Measurements from ENCODE around the gene AKAP8L. TPM values are rescaled to one million over a fixed set of nuclear protein-coding genes. Genes with fewer than 3 reads are reported as not detected.

Gene AKAP8L
- polyA plus RNA-seq, 1 of the 3 experiments (the other 2 are of a cell fraction) = 44.7 TPM

DNA sequence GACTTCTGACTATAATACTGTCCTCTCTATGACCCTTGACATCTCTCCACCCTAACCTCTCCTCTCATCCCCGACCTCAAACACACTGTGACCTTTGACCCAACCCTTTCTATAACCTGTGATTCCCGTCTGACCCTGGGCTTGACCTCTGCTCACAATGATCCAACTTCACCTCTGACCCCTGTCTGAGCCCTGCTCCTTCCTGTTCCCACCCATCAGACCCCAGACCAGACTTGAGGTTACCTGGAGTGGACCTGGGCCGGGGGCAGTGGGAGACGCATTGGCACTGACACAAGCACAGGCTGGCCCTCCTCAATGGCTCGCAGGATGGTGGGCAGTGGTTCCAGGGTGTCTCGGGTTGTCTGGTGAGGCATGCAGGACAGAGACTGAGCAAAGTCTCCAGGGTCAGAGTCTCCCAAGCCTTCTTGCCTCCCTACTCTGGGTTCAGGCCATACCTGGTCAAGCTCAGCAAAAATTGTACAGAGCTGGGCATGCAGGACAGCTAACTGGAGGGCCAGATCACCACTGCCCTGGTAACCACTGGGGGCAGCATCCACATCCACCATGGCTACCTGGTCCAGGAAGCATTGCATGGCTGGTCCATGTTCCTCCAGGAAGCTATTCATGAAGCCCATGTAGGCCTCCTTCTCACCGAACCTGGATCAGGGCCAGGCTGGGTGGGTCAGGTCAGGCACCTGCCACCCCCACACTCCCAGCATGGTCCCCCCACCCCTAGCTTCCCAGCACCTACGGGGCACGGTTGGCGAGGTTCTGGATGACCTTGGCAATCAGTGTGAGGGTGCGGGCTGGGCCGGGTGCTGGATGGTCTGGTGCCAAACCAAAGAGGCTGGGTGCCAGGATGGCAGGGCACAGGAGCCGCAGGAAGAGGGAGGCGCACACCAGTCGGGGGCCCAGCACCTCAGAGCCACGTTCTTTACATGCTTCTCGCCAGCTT, 35.4 kb upstream of the AKAP8L start:
- Histone ChIP-seq H3K4me1 (ENCODE audit: control insufficient read depth in 1 of 2, insufficient read depth in 2 of 2, low read depth in 1 of 2, low read length in 1 of 2) (peaks cover 0 to 18% of the 10 kb centered on the region in 2 experiments; a peak in 2 of 4 replicates), H3K27me3 (ENCODE audit: insufficient read depth) (peaks cover 25% of the 10 kb centered on the region), H3K9me2 (no peaks in the 10 kb centered on the region), H3K9ac (no peak overlapping the region), H3K4me2 (no peak overlapping the region), H3K4me3 (ENCODE audit: low read depth in 2 of 2, low read length in 1 of 2) (no peak overlapping the region), H3K79me2 (ENCODE audit: insufficient read depth) (no peaks in the 10 kb centered on the region), H3F3A (replicated peaks; ENCODE audit: insufficient read depth) (peaks cover 22% of the 10 kb centered on the region), H3K9me3 (no peaks in the 10 kb centered on the region), H2AFZ (ENCODE audit: low read depth) (no peak overlapping the region), H4K20me1 (ENCODE audit: insufficient read depth) (no peaks in the 10 kb centered on the region), H3K27ac (ENCODE audit: low read depth in 2 of 2, low read length in 1 of 2) (no peak overlapping the region), H3K36me3 (replicated peaks in 1 of 2; ENCODE audit: control insufficient read depth in 1 of 2, insufficient read depth in 2 of 2, low read length in 1 of 2) (no peaks in the 10 kb centered on the region)
- POLR2A ChIA-PET = no interaction called here
- TF ChIP-seq ELF1 (IDR thresholded peaks at IDR 0.05) (no peak), NRF1 (IDR thresholded peaks at IDR 0.05; ENCODE audit: low read depth, low read length) (no peak), RXRA (IDR thresholded peaks at IDR 0.05; ENCODE audit: borderline replicate concordance, low read depth) (no peak), RFX5 (IDR thresholded peaks at IDR 0.05; ENCODE audit: low read length) (no peak)
- TF ChIP-seq, protein P1, sequence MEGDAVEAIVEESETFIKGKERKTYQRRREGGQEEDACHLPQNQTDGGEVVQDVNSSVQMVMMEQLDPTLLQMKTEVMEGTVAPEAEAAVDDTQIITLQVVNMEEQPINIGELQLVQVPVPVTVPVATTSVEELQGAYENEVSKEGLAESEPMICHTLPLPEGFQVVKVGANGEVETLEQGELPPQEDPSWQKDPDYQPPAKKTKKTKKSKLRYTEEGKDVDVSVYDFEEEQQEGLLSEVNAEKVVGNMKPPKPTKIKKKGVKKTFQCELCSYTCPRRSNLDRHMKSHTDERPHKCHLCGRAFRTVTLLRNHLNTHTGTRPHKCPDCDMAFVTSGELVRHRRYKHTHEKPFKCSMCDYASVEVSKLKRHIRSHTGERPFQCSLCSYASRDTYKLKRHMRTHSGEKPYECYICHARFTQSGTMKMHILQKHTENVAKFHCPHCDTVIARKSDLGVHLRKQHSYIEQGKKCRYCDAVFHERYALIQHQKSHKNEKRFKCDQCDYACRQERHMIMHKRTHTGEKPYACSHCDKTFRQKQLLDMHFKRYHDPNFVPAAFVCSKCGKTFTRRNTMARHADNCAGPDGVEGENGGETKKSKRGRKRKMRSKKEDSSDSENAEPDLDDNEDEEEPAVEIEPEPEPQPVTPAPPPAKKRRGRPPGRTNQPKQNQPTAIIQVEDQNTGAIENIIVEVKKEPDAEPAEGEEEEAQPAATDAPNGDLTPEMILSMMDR (IDR thresholded peaks at IDR 0.05) = peak; percentile 36; the same call in 1 of the 2 replicates
- DNase-seq = no peak
- WGBS (ENCODE audit: low lambda C conversion rate) = 83% methylated on average over 8 of the region's 17 CpGs
- CTCF ChIA-PET = interaction anchor here (0.6 to 2.3 kb wide), 4 partner anchors 19 to 279 kb away, joined by 3 to 8 read pairs (median 4); partner anchors contain the start of gene AKAP8L

GRCh38 chr19:15453091-15453578, 34.3 kb upstream of the AKAP8L start:
- Histone ChIP-seq H3K4me2 (peak overlapping the region; percentile 76), H3K27ac (ENCODE audit: low read depth in 2 of 2, low read length in 1 of 2) (no peak overlapping the region; a peak in 1 of 4 replicates), H3K4me3 (ENCODE audit: low read depth in 2 of 2, low read length in 1 of 2) (peak overlapping the region; percentile 45 to 60), H2AFZ (ENCODE audit: low read depth) (peak overlapping the region; percentile 82; the same call in 1 of the 2 replicates), H3K9me3 (no peaks in the 10 kb centered on the region), H3K4me1 (ENCODE audit: control insufficient read depth in 1 of 2, insufficient read depth in 2 of 2, low read depth in 1 of 2, low read length in 1 of 2) (peaks cover 0 to 24% of the 10 kb centered on the region in 2 experiments; a peak in 2 of 4 replicates), H3K79me2 (ENCODE audit: insufficient read depth) (no peaks in the 10 kb centered on the region), H3K36me3 (replicated peaks in 1 of 2; ENCODE audit: control insufficient read depth in 1 of 2, insufficient read depth in 2 of 2, low read length in 1 of 2) (no peaks in the 10 kb centered on the region), H4K20me1 (ENCODE audit: insufficient read depth) (no peaks in the 10 kb centered on the region), H3F3A (replicated peaks; ENCODE audit: insufficient read depth) (peaks cover 22% of the 10 kb centered on the region), H3K9me2 (no peaks in the 10 kb centered on the region), H3K9ac (peak overlapping the region; percentile 34; the same call in 1 of the 2 replicates), H3K27me3 (ENCODE audit: insufficient read depth) (peaks cover 22% of the 10 kb centered on the region)
- POLR2A ChIA-PET = interaction anchor here (1.0 to 2.0 kb wide), 5 partner anchors 15 to 75 kb away, joined by 3 to 10 read pairs (median 3); partner anchors contain the start of genes AKAP8 and AKAP8L
- CTCF ChIA-PET = interaction anchor here (0.7 to 1.6 kb wide), 5 partner anchors 18 to 283 kb away, joined by 3 to 8 read pairs (median 6); partner anchors contain the start of gene AKAP8L
- TF ChIP-seq, protein P1 (IDR thresholded peaks at IDR 0.05) = peak; percentile 24; the same call in 1 of the 2 replicates
- TF ChIP-seq TEAD4 (IDR thresholded peaks at IDR 0.05; ENCODE audit: borderline replicate concordance, insufficient read depth) = no peak
- DNase-seq = peak; percentile 75
- WGBS (ENCODE audit: low lambda C conversion rate) = 43% methylated on average over 8 of the region's 44 CpGs

All from SK-N-SH (cell line).